Right lobe of liver (tissue), 4 donors: ENCODE measurements around the gene IL1F10.
"Not testable (repeated sequence)": the region's sequence is repeated elsewhere in the genome, so short reads cannot be mapped to it uniquely, and the experiment has no call there.

Source experiments
- CTCF ChIP-seq, 4 donors: fragments of 200-600 bp in 3 of 4; fragments of 450-650 bp in 1 of 4; IDR thresholded peaks; one replicate each; pipeline versions ENCODE4 v1.5.1 to v1.8.0; 2016 to 2022; ENCODE audit warnings: antibody characterized with exemption in 4 of 4, mild to moderate bottlenecking in 2 of 4
- POLR2A ChIP-seq: fragments of 450-650 bp; IDR thresholded peaks from one replicate; pipeline ENCODE4 v1.6.1; 2017; ENCODE audit warnings: antibody characterized with exemption, mild to moderate bottlenecking
- donor health status: DM: no; HTN: no; CAD: no.
- donor health status: DM: no; HTN: no; CAD: no.
- donor health status: DM: no; HTN: yes; CAD: no.

DNA sequence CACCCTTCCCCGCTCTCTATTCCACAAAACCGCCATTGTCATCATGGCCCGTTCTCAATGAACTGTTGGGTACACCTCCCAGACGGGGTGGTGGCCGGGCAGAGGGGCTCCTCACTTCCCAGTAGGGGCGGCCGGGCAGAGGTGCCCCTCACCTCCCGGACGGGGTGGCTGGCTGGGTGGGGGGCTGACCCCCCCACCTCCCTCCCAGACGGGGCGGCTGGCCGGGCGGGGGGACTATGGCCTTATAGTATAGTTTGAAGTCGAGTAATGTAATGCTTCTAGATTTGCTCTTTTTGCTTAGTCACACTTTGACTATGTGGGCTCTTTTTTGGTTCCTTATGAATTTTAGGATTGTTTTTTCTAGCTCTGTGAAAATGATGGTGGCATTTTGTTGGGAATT is 28.5 kb downstream of the IL1F10 start:
- not testable (repeated sequence) for TF ChIP-seq CTCF (IDR thresholded peaks at IDR 0.05); POLR2A
